ENCODE results near the gene CAPN1. TPM values are rescaled to one million over a fixed set of nuclear protein-coding genes. Genes with fewer than 3 reads are reported as not detected.

CAPN1 gene
- total RNA-seq, 1 donor from 2014 or later, result 225 TPM

DNA sequence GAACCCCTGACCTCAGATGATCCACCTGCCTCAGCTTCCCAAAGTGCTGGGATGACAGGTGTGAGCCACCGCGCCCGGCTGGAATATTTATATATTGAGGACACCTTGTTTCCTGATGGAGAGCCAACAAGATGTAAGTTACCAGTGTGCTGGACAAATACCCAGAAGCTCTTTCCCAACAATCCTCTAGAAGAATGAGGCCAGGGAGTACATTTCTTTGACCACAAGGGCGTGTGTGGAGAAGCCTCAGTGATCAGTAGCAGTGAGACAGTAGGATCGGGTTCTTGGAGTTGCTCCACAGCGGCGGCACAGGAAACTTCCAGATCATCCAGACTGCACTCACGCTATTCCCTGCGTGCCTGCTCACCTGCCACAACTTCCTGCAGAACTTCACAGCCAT lies 69.7 kb downstream of the CAPN1 start:
- Mint-ChIP-seq H3K27ac (no peak overlapping the region), H3K27me3 (peaks cover 9% of the 10 kb centered on the region), H3K36me3 (no peaks in the 10 kb centered on the region), H3K9me3 (no peaks in the 10 kb centered on the region), H3K4me1 (ENCODE audit: unreplicated experiment) (no peaks in the 10 kb centered on the region), H3K4me3 (no peak overlapping the region)
- TF ChIP-seq, protein P1, sequence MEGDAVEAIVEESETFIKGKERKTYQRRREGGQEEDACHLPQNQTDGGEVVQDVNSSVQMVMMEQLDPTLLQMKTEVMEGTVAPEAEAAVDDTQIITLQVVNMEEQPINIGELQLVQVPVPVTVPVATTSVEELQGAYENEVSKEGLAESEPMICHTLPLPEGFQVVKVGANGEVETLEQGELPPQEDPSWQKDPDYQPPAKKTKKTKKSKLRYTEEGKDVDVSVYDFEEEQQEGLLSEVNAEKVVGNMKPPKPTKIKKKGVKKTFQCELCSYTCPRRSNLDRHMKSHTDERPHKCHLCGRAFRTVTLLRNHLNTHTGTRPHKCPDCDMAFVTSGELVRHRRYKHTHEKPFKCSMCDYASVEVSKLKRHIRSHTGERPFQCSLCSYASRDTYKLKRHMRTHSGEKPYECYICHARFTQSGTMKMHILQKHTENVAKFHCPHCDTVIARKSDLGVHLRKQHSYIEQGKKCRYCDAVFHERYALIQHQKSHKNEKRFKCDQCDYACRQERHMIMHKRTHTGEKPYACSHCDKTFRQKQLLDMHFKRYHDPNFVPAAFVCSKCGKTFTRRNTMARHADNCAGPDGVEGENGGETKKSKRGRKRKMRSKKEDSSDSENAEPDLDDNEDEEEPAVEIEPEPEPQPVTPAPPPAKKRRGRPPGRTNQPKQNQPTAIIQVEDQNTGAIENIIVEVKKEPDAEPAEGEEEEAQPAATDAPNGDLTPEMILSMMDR (conservative IDR thresholded peaks at IDR 0.05), result no peak
- no peak for DNase-seq (ENCODE audit: extremely low spot score, unreplicated experiment)

DNA sequence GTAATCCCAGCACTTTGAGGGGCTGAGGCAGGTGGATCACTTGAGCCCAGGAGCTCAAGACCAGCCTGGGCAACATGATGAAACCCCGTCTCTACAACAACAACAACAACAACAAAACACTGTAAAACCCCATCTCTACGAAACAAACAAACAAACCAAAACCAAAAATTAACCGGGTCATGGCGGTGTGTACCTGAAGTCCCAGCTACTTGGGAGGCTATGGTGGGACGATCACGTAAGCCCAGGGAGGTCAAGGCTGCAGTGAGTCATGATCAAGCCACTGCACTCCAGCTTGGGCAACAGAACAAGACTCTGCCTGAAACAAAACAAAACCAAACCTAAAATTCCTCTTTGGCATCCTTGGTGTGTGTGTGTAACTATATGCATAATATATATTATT lies 73.0 kb downstream of the CAPN1 start:
- no peak for DNase-seq (ENCODE audit: extremely low spot score, unreplicated experiment)
- Mint-ChIP-seq H3K27ac (no peak overlapping the region), H3K4me1 (ENCODE audit: unreplicated experiment) (no peaks in the 10 kb centered on the region), H3K9me3 (no peaks in the 10 kb centered on the region), H3K27me3 (peaks cover 9% of the 10 kb centered on the region), H3K4me3 (no peak overlapping the region), H3K36me3 (no peaks in the 10 kb centered on the region)
- TF ChIP-seq, protein P1 (conservative IDR thresholded peaks at IDR 0.05), result no peak

DNA sequence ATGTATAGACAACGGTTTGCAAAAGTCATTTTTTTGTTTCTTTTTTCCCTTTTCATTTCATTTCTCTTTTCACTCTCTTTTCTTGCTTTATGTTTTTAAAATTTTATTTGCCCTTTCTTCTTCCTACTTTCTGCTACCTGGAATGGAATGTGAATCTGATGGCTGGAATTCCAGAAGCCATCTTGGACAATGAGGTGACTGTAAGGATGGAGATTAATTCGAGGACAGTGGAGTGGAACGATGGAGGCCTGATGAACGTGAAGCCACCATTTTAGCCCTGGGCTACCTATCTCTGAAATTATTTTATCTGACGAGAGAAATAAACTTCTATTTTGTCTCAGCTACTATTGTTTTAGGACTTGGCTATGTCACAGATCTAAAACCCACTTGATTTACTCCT lies 77.3 kb downstream of the CAPN1 start:
- Mint-ChIP-seq H3K9me3 (no peaks in the 10 kb centered on the region), H3K4me1 (ENCODE audit: unreplicated experiment) (peaks cover 12% of the 10 kb centered on the region), H3K4me3 (no peak overlapping the region), H3K27ac (no peak overlapping the region), H3K36me3 (no peaks in the 10 kb centered on the region), H3K27me3 (peaks cover 2% of the 10 kb centered on the region)
- no peak for DNase-seq (ENCODE audit: extremely low spot score, unreplicated experiment)
- TF ChIP-seq, protein P1 (conservative IDR thresholded peaks at IDR 0.05), result no peak

DNA sequence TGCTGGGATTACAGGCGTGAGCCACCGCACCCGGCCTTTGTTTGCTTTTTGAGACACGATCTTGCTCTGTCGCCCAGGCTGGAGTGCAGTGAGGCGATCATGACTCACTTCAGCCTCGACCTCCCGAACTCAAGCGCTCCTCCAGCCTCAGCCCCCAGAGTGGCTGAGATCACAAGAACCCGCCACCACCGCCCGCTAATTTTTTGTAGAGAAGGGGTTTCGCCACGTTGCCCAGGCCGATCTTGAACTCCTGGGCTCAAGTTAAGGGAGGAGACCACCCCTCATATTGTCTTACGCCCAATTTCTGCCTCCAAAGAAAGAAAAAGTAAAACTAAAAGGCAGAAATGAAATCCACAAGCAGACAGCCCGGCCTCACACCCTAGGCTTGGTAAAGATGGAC lies 78.6 kb downstream of the CAPN1 start:
- DNase-seq (ENCODE audit: extremely low spot score, unreplicated experiment), result no peak
- no peaks in the 10 kb centered on the region for H3K36me3 Mint-ChIP-seq
- H3K4me1 Mint-ChIP-seq (ENCODE audit: unreplicated experiment), result peaks cover 17% of the 10 kb centered on the region
- H3K4me3 Mint-ChIP-seq, result no peak overlapping the region
- TF ChIP-seq, protein P1 (conservative IDR thresholded peaks at IDR 0.05), result no peak
- H3K27me3 Mint-ChIP-seq, result no peaks in the 10 kb centered on the region
- no peaks in the 10 kb centered on the region for H3K9me3 Mint-ChIP-seq
- H3K27ac Mint-ChIP-seq, result no peak overlapping the region

DNA sequence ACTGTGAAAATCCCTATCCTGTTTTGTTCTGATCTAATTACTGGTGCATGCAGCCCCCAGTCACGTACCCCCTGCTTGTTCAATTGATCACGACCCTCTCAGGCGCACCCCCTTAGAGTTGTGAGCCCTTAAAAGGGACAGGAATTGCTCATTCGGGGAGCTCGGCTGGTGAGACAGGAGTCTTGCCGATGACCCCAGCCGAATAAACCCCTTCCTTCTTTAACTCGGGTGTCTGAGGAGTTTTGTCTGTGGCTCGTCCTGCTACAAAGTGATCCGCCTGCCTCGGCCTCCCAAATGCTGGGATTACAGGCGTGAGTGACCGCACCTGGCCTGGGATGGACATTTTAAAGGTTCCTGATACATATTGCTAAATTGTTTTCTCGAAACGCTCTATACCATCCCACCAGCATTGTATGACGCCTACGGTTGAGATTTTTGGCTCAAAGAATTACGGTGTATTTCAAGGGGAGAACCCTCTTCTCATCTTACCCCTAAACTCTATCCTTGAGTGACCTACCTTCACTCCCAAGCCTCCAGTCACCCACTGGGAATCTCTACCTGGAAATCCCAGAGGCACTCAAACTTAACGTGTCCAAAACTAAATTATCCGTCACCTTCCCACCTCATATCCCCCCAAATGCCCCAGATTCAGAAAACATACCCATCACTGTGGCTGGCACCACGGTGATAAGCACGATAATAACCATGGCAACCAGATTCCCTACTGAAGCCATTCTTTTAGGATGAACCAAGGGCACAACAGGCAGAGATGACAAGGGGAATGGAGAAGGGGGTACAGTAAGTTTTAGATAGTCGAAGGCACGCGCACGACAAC lies 79.2 kb downstream of the CAPN1 start:
- TF ChIP-seq, protein P1 (conservative IDR thresholded peaks at IDR 0.05), result no peak
- Mint-ChIP-seq H3K9me3 (no peaks in the 10 kb centered on the region), H3K36me3 (no peaks in the 10 kb centered on the region)

More for the DNA sequence above, 79.2 kb downstream of the CAPN1 start:
- Mint-ChIP-seq H3K27me3 (no peaks in the 10 kb centered on the region), H3K4me1 (ENCODE audit: unreplicated experiment) (peaks cover 17% of the 10 kb centered on the region), H3K4me3 (peak overlapping the region; percentile 88), H3K27ac (peak overlapping the region; percentile 81)
- no peak for DNase-seq (ENCODE audit: extremely low spot score, unreplicated experiment)

Other genes with a start within 250 kb of the CAPN1 start
- 0.85 TPM in 1 of 2 replicates, not detected in the other for gene GPHA2, start 246.0 kb upstream of the CAPN1 start, total RNA-seq (ENCODE audit: low replicate concordance)
- gene MAJIN, start 209.8 kb upstream of the CAPN1 start, total RNA-seq (ENCODE audit: low replicate concordance), result not detected in 2 replicates
- gene BATF2, start 185.0 kb upstream of the CAPN1 start, total RNA-seq (ENCODE audit: low replicate concordance), result 1.0 TPM in 2 replicates
- 63.0 and 65.8 TPM in 2 replicates for gene ARL2, start 167.8 kb upstream of the CAPN1 start, total RNA-seq (ENCODE audit: low replicate concordance)
- 21.3 and 25.3 TPM in 2 replicates for gene SNX15, start 154.5 kb upstream of the CAPN1 start, total RNA-seq (ENCODE audit: low replicate concordance)
- gene SAC3D1, start 140.7 kb upstream of the CAPN1 start, total RNA-seq (ENCODE audit: low replicate concordance), result 16.7 and 21.9 TPM in 2 replicates
- 1.2 and 4.3 TPM in 2 replicates for gene NAALADL1, start 123.4 kb upstream of the CAPN1 start, total RNA-seq (ENCODE audit: low replicate concordance)
- gene CDCA5, start 97.9 kb upstream of the CAPN1 start, total RNA-seq (ENCODE audit: low replicate concordance), result 18.7 and 39.3 TPM in 2 replicates
- gene ZFPL1, start 97.7 kb upstream of the CAPN1 start, total RNA-seq (ENCODE audit: low replicate concordance), result 35.9 and 49.1 TPM in 2 replicates
- gene VPS51, start 85.7 kb upstream of the CAPN1 start, total RNA-seq (ENCODE audit: low replicate concordance), result 96.3 and 104 TPM in 2 replicates
- gene TM7SF2, start 70.1 kb upstream of the CAPN1 start, total RNA-seq (ENCODE audit: low replicate concordance), result 52.2 and 61.3 TPM in 2 replicates
- 11.4 and 12.2 TPM in 2 replicates for gene ZNHIT2, start 64.2 kb upstream of the CAPN1 start, total RNA-seq (ENCODE audit: low replicate concordance)
- gene FAU, start 59.8 kb upstream of the CAPN1 start, total RNA-seq (ENCODE audit: low replicate concordance), result 758 and 795 TPM in 2 replicates
- 49.1 and 54.8 TPM in 2 replicates for gene MRPL49, start 59.6 kb upstream of the CAPN1 start, total RNA-seq (ENCODE audit: low replicate concordance)
- 48.6 and 50.6 TPM in 2 replicates for gene SYVN1, start 47.4 kb upstream of the CAPN1 start, total RNA-seq (ENCODE audit: low replicate concordance)
- gene SPDYC, start 11.7 kb upstream of the CAPN1 start, total RNA-seq (ENCODE audit: low replicate concordance), result not detected in 2 replicates
- gene POLA2, start 80.0 kb downstream of the CAPN1 start, total RNA-seq (ENCODE audit: low replicate concordance), result 18.4 and 32.4 TPM in 2 replicates
- gene CDC42EP2, start 132.9 kb downstream of the CAPN1 start, total RNA-seq (ENCODE audit: low replicate concordance), result 9.4 and 12.9 TPM in 2 replicates
- 64.7 and 85.5 TPM in 2 replicates for gene DPF2, start 151.9 kb downstream of the CAPN1 start, total RNA-seq (ENCODE audit: low replicate concordance)
- gene TIGD3, start 172.8 kb downstream of the CAPN1 start, total RNA-seq (ENCODE audit: low replicate concordance), result 1.2 and 1.3 TPM in 2 replicates
- 1.9 and 5.6 TPM in 2 replicates for gene SLC25A45, start 200.7 kb downstream of the CAPN1 start, total RNA-seq (ENCODE audit: low replicate concordance)
- 35.0 and 41.8 TPM in 2 replicates for gene FRMD8, start 204.7 kb downstream of the CAPN1 start, total RNA-seq (ENCODE audit: low replicate concordance)
- gene NEAT1, start 240.9 kb downstream of the CAPN1 start, total RNA-seq (ENCODE audit: low replicate concordance), result 229 and 395 TPM in 2 replicates